ENCODE results near the gene HUS1B. TPM values are rescaled to one million over a fixed set of nuclear protein-coding genes. Genes with fewer than 3 reads are reported as not detected.

The HUS1B gene
- total and polyA plus RNA-seq, 9 of the 15 experiments (the other 6 are each of a cell fraction or from before 2014, with no cell fraction given) = 0.16 to 1.4 (median 0.38) TPM; not detected in 1

GRCh38 chr6:684831-685636 lies 28.1 kb upstream of the HUS1B start:
- Histone ChIP-seq H3K9ac (ENCODE audit: insufficient read depth in 1 of 2, low read depth in 2 of 2, low read length in 2 of 2) (no peak overlapping the region), H3K4me1 (replicated peaks in 1 of 2; ENCODE audit: control insufficient read depth in 2 of 2, insufficient read depth in 2 of 2, low read length in 2 of 2) (peaks cover 4 to 21% of the 10 kb centered on the region in 2 experiments; a peak in 4 of 5 replicates), H2AFZ (ENCODE audit: low read depth, low read length) (no peak overlapping the region), H3K9me1 (ENCODE audit: control insufficient read depth, insufficient read depth, low read length) (no peaks in the 10 kb centered on the region), H3K36me3 (ENCODE audit: control insufficient read depth, insufficient read depth, low read length) (peaks cover 15% of the 10 kb centered on the region), H3K79me2 (ENCODE audit: control insufficient read depth, insufficient read depth, low read length) (peaks cover 49% of the 10 kb centered on the region; the same call in 2 of the 3 replicates), H4K20me1 (replicated peaks; ENCODE audit: control insufficient read depth, insufficient read depth, low read length) (peaks cover 5% of the 10 kb centered on the region; the same call in 1 of the 2 replicates), H3K27me3 (ENCODE audit: control insufficient read depth in 2 of 2, insufficient read depth in 2 of 2, low read length in 2 of 2) (no peaks in the 10 kb centered on the region), H3K4me3 (no peak overlapping the region), H3K27ac (ENCODE audit: extremely low read depth, low read depth, low read length) (no peak overlapping the region), H3K9me3 (replicated peaks; ENCODE audit: control insufficient read depth, insufficient read depth, low read depth, low read length) (no peaks in the 10 kb centered on the region), H3K4me2 (ENCODE audit: insufficient read depth, low read length) (no peak overlapping the region)
- TF ChIP-seq PCBP1 (IDR thresholded peaks at IDR 0.05; ENCODE audit: low read depth, low read length, poor library complexity, severe bottlenecking) (no peak), HMG20B (CRISPR knock-in tag; IDR thresholded peaks at IDR 0.05) (no peak), SREBF2 (CRISPR knock-in tag; IDR thresholded peaks at IDR 0.05) (no peak), CHAMP1 (IDR thresholded peaks at IDR 0.05) (no peak), NCOA6 (IDR thresholded peaks at IDR 0.05) (no peak), ZNF785 (CRISPR knock-in tag; IDR thresholded peaks at IDR 0.05) (no peak), TSC22D4 (tag; IDR thresholded peaks at IDR 0.05) (no peak), POLR2G (IDR thresholded peaks at IDR 0.05; ENCODE audit: low read depth, low read length) (no peak)
- ATAC-seq = no peak
- ChIA-PET POLR2A (interaction anchor here (0.6 to 2.2 kb wide), 2 partner anchors 7 to 57 kb away, joined by 3 to 7 read pairs; partner anchors contain the start of gene EXOC2), CTCF (ENCODE audit: low intra/inter-chr PET ratio) (no interaction called here)
- WGBS (ENCODE audit: insufficient coverage, low coverage, missing lambda C conversion rate) = 74% methylated on average over 6 of the region's 6 CpGs
- intact Hi-C loops (cut with micrococcal nuclease) (loop anchor here (2.0 kb wide), 1 partner anchor 80 kb away; no protein-coding TSS in a partner anchor), in situ Hi-C loops (cut with MboI) (no loop called here)
- no peak for DNase-seq (ENCODE audit: extremely low read depth in 1 of 4, low spot score in 3 of 4)
- no peak for FAIRE-seq
- BruUV-seq (replicated peaks) = no TSS peak
